GM19099 (cell line): ENCODE data around the gene ZC3H7A.
A peak's percentile ranks its signal among the peaks of the same experiment; 100 is the strongest.

ENCODE experiments used
- POLR2A ChIP-seq: IDR thresholded peaks from 3 replicates; pipeline ENCODE4 v1.6.1; 2011; ENCODE audit warnings: low read depth; ENCODE audit not compliant: insufficient read length; ENCODE audit errors: extremely low read depth

ZC3H7A gene

GRCh38 chr16:11784038-11784369 lies 13.1 kb downstream of the ZC3H7A start:
- TF ChIP-seq POLR2A: no peak

- TF ChIP-seq POLR2A: peak; percentile 51
Observed at GRCh38 chr16:11783319-11784037, 13.6 kb downstream of the ZC3H7A start.

GRCh38 chr16:11781773-11782172 lies 15.3 kb downstream of the ZC3H7A start:
- no peak for TF ChIP-seq POLR2A

GRCh38 chr16:11780991-11781680 lies 15.9 kb downstream of the ZC3H7A start:
- no peak for TF ChIP-seq POLR2A

GRCh38 chr16:11779074-11779473 lies 18.0 kb downstream of the ZC3H7A start:
- no peak for TF ChIP-seq POLR2A

GRCh38 chr16:11774065-11774626 lies 22.9 kb downstream of the ZC3H7A start:
- TF ChIP-seq POLR2A: no peak

GRCh38 chr16:11768849-11769248 lies 28.2 kb downstream of the ZC3H7A start:
- no peak for TF ChIP-seq POLR2A

- TF ChIP-seq POLR2A: no peak
Observed at GRCh38 chr16:11762431-11762830, 34.6 kb downstream of the ZC3H7A start.

GRCh38 chr16:11759997-11760396 lies 37.1 kb downstream of the ZC3H7A start:
- TF ChIP-seq POLR2A: no peak

GRCh38 chr16:11759163-11759834 lies 37.8 kb downstream of the ZC3H7A start:
- TF ChIP-seq POLR2A: no peak

GRCh38 chr16:11757671-11758545 lies 39.1 kb downstream of the ZC3H7A start:
- TF ChIP-seq POLR2A: no peak

GRCh38 chr16:11756248-11756647 lies 40.8 kb downstream of the ZC3H7A start:
- no peak for TF ChIP-seq POLR2A

- no peak for TF ChIP-seq POLR2A
Observed at GRCh38 chr16:11755022-11755760, 41.9 kb downstream of the ZC3H7A start.

GRCh38 chr16:11752856-11753255 lies 44.2 kb downstream of the ZC3H7A start:
- TF ChIP-seq POLR2A: no peak
